UCSD-AML1 (cell line): ENCODE data around the gene PDZD8.
"Not testable (repeated sequence)": the region's sequence is repeated elsewhere in the genome, so short reads cannot be mapped to it uniquely, and the experiment has no call there.

Source experiments
- DNase-seq: peaks from one replicate; lab custom pipeline; 2025; ENCODE audit not compliant: unreplicated experiment; lab: John Stamatoyannopoulos, UW

The PDZD8 gene

DNA sequence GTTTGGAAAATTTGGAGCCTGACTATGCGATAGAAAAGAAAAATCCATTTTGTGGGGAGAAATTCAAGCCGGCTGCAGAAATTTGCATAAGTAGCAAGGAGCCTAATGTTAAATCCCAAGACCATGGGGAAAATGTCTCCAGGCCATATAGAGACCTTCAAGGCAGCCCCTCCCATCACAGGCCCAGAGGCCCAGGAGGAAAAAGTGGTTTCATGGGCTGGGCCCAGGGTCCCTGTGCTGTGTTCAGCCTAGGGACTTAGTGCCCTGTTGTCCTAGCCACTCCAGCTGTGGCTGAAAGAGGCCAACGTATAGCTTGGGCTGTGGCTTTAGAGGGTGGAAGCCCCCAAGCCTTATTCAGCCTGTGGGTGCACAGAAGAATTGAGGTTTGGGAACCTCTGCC is 71.8 kb downstream of the PDZD8 start:
- DNase-seq = not testable (repeated sequence)

DNA sequence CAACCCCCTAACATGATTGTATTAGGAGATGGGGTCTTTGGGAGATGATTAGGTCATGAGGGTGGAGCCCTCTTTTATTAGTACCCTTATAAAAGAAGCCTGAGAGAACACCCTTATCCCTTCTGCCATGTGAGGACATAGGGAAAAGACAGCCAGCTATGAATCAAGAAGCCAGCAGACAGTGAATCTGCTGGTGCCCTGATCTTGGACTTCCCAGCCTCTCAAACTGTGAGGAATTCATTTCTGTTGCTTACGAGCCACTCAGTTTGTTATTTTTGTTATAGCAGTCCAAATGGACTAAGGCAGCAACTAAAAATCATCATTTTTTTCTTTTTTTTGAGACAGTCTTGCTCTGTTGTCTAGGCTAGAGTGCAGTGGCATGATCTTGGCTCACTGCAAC is 74.6 kb downstream of the PDZD8 start:
- DNase-seq = no peak

DNA sequence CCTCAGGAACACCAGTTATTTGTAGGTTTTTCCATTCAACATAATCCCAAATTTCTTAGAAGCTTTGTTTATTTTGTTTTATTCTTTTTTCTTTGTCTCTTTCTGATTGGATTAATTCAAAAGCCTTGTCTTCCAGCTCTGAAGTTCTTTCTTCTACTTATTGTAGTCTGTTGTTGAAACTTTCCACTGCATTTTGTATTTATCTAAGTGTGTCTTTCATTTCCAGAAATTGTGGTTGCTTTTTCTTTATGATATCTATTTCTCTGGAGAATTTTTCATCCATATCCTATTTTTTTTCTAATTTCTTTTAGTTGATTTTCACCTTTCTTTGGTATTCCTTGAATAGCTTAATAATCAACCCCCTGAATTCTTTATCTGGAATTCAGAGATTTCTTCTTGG is 75.8 kb downstream of the PDZD8 start:
- no peak for DNase-seq

DNA sequence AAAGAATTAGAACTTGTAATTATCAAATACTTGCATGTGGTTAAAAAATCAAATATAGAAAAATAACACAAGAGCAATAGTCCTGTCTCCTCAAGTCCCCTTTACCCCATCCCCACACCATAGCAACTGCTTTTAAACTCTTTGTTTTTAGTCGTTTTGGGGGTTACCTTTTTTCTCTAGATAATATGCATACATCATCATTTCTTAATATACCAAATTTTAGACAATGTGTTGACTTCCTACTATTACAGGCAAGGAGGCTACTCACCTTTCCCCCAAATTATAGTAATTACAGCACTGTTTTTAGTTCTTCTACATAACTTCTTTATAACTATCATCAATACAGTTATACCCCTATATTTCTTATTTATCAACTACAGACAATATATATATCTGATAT is 77.0 kb downstream of the PDZD8 start:
- no peak for DNase-seq

DNA sequence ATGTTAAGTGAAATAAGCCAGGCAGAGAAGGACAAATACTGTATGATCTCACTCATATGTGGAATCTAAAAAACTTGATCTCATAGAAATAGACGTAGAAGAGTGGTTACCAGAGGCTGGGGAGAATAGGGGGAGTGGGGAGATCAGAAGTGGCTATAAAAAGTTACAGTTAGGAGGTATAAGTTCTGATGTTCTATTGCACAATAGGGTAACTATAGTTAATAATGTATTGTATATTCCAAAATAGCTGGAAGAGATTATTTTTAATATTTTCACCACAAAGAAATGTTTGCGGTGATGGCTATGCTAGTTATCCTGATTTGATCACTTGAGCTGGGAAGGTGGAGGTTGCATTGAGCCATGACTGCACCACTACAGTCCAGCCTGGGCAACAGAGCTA is 80.5 kb downstream of the PDZD8 start:
- no peak for DNase-seq

DNA sequence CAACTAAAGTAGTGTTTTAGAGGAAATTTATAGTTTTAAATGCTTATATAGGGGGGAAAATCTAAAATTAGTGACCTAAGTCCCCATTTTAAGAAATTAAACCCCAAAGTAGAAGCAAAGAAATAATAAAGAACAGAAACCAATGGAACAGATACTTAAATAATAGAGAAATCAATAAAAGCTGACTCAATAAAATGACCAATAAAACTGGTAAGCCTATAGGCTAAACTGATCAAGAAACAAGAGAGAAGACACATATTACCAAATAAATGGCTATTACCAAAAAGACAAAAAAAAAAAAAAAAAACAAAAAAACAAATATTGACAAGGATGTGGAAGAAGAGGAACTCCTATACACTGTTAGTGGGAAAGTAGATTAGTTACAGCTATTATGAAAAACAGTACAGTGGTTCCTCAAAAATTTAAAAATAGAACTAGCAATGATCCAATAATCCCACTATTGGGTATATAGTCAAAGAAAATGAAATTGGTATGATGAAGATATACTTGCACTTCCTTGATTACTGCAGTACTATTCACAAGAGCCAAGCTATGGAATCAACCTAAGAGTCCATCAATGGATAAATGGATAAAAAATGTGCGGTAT is 81.1 kb downstream of the PDZD8 start:
- DNase-seq = no peak

DNA sequence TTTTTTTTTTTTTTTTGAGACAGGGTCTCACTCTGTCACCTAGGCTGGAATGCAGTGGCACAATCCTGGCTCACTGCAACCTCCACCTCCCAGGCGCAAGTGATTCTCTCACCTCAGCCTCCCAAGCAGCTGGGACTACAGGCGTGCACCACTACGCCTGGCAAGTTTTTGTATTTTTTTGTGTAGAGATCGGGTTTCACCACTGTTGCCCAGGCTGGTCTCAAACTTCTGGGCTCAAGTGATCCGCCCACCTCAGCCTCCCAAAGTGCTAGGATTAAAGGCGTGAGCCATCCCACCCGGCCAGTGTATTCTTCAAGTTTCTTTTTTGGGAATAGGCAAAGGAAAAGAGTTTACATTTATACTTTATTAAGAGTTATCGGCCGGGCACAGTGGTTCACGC is 84.4 kb downstream of the PDZD8 start:
- not testable (repeated sequence) for DNase-seq

DNA sequence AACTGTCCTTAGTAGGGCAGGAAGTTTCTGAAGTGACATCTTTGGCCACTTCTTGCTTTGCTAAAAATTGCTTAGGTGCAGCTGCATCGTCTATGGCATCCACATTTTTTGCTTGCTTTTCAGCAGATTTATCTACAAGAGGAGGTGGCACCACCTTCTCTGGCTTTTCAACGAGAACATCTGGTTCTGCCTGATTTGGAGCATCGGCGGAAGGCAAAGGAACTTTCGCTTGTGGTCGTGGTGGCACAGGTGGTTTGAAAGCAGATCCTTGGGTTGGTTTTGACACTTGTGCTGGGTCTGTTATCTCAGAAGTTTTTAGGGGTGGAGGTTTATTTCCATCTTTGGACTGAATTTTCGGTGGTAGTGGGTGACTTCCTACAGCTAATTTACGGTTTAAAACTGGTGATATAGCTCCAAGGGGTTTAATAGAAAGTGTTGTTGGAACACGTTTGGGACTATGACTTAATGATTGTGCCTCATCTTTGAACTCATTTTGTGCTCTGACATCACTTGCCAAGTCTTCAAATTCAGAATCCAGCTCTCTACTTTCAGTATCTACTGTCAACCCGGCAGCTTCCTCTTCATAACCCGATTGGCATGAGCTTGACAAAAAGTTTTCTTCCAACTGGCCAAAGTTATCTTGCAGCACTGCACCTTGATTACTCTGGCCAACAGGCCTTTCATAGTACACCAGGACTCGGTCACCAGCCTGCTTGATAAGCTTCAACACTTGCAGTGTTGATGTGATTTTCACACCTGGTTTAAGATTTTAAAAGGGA is 90.3 kb downstream of the PDZD8 start:
- no peak for DNase-seq

DNA sequence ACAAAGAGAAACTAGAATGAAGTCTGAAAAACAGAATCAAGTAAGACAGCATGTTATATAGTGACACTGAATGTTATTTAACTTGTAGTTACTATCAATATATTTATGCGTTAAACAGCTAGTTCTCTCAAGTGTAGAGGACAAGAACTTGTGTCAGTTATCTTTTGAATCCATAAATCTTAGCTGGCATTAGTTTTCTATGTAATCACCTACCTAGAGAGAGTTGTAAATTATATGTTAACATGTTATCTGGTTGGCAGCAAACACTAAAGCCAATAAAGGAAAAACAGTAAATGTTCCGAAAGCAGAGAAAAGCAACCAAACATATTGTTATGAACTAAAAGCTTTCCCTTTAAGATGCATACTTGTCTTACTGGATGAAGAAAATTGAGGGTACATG is 97.6 kb downstream of the PDZD8 start:
- DNase-seq = no peak

DNA sequence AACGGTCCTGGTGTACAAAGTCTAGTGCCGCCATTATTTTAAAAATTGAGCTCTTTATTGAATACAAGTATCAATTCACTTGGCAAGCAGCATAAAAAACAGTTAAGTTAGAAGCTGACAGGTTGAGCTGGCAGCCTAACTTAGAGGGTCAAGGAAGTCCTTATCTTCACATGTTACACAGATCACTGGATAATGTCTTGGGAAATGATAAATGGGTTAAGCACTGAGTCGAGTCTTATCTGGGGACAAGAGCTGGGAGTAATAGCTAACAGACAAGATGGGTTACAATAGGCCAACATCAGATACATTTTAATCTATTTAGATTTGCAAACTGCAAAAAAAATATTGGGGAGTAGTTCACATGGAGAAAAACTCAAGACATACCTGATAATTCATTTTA is 100.1 kb downstream of the PDZD8 start:
- no peak for DNase-seq

DNA sequence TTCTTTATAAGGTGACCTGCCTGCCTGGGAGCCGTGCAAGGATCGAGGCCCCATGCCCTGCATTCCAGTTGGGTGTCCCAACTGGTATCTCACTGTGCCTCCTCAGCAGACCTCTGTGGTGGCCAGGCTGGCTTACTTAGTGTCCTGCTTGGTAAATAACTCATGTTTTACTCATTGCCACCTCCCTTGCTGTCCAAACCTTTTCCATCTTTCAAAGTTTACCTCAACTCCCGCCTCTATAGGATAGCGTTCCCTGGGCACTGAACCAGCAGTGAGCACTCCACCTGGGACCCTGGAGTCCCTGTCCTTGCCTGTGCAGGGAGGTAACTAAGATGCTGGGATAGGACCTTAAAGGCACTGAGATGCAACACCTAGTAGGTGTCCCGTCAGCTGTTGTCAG is 100.7 kb downstream of the PDZD8 start:
- no peak for DNase-seq

DNA sequence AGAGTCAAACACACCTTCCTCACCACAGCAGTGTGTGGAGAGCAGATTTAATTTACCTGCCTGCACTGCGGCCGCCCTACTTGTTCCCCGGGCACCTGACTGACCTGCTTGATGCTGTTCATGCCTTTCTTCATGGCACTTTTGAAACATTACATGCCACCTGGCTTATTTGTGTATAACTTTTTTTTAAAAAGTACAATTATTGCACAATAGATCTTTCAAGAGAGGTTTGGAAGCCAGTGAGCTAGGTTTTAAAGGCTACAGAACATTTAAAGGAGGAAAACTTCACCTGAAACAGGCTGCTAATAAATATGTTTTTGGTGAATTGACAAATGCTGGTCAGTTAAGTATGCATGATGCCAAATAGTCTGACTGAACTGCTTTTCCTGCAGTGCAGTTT is 101.3 kb downstream of the PDZD8 start:
- DNase-seq = no peak

DNA sequence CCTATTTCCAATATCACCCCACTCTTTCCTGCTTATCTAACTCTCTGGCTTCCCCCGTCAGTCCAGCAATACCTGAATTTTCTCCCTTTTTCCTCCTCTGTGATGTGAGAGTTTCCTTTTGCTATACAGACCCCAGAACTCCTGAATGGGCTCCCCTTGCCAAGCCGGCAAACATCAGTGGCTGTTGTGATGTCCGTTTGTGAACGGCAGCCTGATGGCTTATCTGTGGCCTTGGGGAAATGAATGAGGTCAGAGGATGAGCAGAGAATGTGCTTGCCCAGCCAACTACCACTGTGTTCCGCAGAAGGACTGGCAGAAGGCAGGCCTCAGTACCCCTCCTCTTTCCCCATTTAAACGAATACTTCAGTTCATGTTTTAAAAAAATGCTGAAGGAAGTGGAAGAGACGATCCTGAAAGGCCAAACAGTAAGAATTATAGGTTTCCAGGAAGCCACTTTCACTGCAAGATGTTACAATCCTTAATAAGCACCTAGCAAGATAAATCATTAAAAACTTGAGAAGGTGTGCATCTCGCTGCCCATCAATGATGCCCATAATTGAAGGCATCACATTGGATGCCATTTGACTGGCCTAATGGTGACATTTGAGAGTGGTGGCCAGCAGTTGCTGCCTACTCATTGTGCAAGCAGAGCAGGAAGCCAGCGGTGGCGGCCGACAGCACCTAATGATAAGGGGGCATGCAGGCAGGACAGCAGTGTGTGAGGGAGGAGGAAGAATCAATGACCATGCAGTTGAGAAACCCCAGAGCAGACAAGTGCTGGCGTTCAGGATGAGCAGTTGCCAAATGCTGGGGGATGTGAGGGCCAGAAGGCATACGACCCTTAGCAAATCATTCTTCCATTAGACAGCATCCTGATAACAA is 102.8 kb downstream of the PDZD8 start:
- DNase-seq = peak; percentile 31

DNA sequence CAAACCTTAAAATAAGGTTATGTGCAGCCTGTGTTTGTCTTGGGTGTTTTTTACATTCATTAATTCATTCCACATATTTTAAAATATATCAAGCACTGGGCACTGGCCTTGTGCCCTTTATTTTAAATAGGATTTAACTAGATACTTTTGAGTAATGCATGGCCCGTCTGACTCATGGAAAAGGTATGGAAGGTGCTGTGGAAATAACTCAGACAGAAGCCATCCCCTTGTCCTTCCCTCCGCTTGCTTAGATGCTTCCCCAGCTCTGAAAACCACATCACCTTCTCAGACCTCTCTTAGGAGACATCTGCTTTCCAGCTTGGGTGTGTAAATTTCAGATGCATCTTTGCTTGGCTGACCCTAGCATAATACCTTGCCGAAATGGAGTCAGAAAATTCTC is 103.8 kb downstream of the PDZD8 start:
- no peak for DNase-seq

DNA sequence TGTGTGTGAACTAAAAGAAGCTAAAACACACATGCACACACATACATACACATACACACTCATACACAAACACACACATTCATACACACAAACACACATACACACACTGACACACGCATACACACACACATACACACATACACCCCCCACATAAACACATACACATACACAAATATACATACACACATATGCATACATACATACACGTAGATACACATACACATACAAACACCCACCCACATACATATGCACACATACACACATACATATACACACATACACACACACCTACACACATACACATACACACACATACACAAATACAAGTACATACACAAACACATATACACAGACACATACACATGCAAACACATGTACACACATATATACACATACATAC is 106.3 kb downstream of the PDZD8 start:
- DNase-seq = no peak

DNA sequence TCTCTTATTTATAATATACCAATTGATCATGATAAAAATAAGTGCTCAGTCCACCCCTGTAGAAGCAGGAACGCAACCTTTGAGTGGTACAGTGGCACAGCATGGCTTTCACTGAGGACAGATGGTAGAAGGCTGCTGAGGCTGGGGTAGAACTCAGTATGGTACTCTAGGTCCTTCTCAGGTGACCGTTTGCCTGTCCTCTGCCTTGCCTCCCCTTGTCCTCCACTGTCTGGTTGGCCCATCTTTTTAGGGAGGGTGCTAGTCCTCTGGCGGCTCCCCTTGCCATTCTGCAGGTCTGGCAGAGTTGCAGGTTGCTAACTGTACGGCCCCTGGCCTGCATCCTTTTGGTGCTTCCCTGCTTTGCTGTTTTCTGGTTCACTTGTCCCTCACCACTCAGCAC is 107.0 kb downstream of the PDZD8 start:
- DNase-seq = no peak

DNA sequence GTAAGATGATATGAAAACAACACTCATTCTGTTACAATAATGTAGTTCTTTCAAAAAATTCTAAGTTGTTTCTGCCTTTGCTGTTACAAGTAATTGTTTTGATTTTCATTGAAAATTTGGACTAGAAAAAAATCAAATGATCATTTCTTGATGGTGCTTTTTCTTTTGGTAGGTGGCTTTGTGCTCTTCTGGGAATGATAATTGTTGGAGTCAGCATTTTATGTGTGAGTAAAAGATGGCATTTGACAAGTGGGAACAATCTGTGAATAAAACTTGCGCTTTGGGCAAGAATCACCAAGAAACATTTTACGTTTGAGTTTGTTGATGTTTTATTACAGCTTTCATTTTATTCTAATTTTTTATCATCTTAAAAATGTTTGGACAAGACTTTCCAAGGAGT is 108.4 kb downstream of the PDZD8 start:
- no peak for DNase-seq

DNA sequence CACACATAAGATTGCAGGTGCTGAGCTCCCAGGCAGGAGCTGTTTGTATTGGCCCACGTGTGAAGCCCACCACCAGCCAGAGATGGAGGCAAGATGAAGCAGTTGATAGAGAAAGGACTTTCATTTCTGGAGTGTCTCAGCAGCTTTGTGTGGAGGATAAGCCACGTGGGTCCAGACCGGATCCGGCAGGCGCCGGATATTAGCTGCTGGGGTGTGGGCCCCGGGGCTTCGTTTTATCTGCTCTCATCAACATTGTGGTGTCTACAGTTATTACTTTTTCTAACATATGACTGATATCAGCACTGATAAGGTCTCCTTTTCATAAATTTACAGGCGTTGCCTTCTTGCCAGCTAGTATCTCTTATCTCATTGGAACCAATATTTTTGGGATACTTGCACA is 108.8 kb downstream of the PDZD8 start:
- no peak for DNase-seq

DNA sequence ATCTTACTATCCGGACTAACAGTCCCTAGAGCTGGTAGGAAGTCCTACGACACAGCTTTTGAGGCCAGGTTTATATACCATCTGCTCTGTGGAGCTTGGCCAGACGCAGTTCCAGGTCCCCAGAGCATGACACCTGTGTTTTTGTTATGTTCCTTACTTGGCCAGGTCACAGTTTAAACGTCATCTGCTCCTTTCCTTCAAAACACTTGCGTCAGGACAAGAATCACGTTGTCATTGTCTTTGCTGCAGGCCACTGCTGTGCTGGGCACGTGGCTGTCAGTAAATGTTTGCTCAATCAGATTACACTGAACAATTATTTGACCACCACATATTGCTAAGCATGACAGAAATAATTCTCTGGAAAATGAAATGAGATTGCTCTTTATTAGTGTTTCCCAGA is 110.5 kb downstream of the PDZD8 start:
- DNase-seq = no peak

DNA sequence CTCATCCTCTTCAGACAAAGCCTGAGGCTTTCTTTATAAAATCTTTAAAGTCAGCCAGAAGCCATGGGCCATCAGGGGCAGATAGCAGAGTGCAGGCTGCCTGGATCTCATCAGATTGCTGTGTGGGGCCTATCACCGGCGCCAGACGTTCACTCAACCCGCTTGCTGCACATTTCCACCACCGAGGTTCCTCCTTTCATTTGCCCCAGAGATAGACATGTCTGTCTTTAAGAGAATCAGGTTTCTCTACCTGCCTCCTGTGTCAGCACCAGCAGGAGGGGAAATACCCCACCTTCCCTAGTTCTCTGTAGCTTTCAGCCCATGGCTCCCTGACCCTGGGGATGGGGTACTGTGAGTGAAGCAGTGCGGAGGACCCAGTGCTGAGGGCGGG is 112.3 kb downstream of the PDZD8 start:
- no peak for DNase-seq

DNA sequence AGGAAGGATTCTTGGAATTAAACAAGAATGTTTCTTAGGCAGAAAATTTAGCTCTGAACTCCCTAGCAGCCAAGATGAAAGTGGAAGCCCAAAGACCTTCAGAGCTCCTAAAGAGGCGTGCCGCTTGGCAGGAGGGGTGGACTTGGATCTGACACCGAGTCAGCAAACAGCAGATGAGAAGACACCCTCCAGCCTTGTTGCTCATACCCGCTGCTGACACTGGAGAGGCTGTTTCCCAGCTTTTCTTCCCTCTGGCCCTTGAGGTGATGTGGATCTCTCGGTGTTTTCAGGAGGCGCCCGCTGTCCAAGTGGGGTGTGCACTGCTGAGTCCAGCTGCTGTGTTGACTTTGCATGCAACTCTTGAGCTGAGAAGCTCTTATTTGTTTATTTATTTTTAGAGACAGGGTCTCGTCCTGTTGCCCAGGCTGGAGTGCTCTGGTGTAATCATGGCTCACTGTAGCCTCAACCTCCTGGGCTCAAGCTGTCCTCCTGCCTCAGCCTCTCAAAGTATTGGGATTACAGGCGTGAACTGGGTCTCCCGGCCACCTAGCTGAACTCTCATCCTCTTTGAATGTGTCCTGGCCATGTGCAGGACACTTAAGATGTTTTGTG is 112.8 kb downstream of the PDZD8 start:
- no peak for DNase-seq

DNA sequence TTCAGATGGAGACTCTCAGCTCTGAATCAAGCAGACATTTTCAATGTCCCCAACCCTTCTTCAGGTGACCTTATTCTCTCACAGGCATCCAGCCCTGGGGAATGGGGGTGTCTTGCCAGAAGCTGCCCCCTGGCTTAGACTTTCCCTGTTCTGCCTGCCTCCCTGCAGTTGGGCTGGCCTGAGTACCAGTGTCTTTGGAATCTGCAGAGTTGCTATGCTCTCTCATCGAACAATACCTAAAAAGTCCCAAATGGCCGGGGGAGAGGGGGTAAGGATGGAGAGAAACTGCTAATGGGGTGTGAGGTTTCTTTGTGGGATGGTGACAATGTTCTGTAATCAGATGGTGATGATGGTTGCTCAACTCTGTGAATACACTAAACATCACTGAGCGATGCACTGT is 113.7 kb downstream of the PDZD8 start:
- DNase-seq = no peak
